Natural killer cell (primary cell): ENCODE results near the gene WSCD2. TPM values are rescaled to one million over a fixed set of nuclear protein-coding genes. Genes with fewer than 3 reads are reported as not detected.

Experiments
- ATAC-seq, 3 donors: fragments of 150-1000 bp in 2 of 3; fragments of 200-7000 bp in 1 of 3; cut with Tn5 transposase; 1 replicate in 1 of 3; 2 replicates in 2 of 3; pipeline ENCODE4 v1.10.0; 2021; ENCODE audit warnings: mild to moderate bottlenecking in 2 of 3, moderate library complexity in 2 of 3
- DNase-seq, 2 donors: peaks; one replicate each; pipeline versions ENCODE4 v3.0.0 to v3.0.0-alpha.2; 2013 to 2021; ENCODE audit warnings: mixed read lengths in 1 of 2
- H3K27ac ChIP-seq: one replicate; pipeline ENCODE4 v1.5.1; 2013; ENCODE audit warnings: mild to moderate bottlenecking, low read length
- H3K27me3 ChIP-seq: one replicate; pipeline ENCODE4 v1.6.1; 2013; ENCODE audit warnings: low read length; ENCODE audit not compliant: control insufficient read depth, insufficient read depth
- H3K36me3 ChIP-seq: one replicate; pipeline ENCODE4 v1.6.1; 2013; ENCODE audit warnings: low read length; ENCODE audit not compliant: control insufficient read depth, insufficient read depth
- H3K4me1 ChIP-seq: one replicate; pipeline ENCODE4 v1.6.1; 2013; ENCODE audit warnings: low read length; ENCODE audit not compliant: control insufficient read depth, insufficient read depth
- H3K4me3 ChIP-seq: one replicate; pipeline ENCODE4 v1.5.1; 2013; ENCODE audit warnings: low read length
- H3K9me3 ChIP-seq: one replicate; pipeline ENCODE4 v1.6.1; 2013; ENCODE audit warnings: low read length; ENCODE audit not compliant: control insufficient read depth, insufficient read depth
- H3K27ac Mint-ChIP-seq, 2 donors: one replicate each; pipeline ENCODE4 v1.8.0; 2022; ENCODE audit warnings: mild to moderate bottlenecking in 2 of 2, mixed read lengths in 2 of 2, moderate library complexity in 1 of 2
- H3K27me3 Mint-ChIP-seq, 2 donors: one replicate each; pipeline ENCODE4 v1.8.0; 2022; ENCODE audit warnings: low read depth in 2 of 2, mixed read lengths in 2 of 2
- H3K36me3 Mint-ChIP-seq: one replicate; pipeline ENCODE4 v1.8.0; 2022; ENCODE audit warnings: mixed read lengths
- H3K4me1 Mint-ChIP-seq, 2 donors: one replicate each; pipeline ENCODE4 v1.8.0; 2022; ENCODE audit warnings: mixed read lengths in 2 of 2
- H3K4me3 Mint-ChIP-seq: one replicate; pipeline ENCODE4 v1.8.0; 2022; ENCODE audit warnings: mild to moderate bottlenecking, moderate library complexity, mixed read lengths
- H3K9me3 Mint-ChIP-seq, 2 donors: one replicate each; pipeline ENCODE4 v1.8.0; 2022; ENCODE audit warnings: mixed read lengths in 2 of 2
- CTCF ChIP-seq: fragments of 200-600 bp; IDR thresholded peaks from one replicate; pipeline ENCODE4 v1.8.0; 2022; ENCODE audit warnings: antibody characterized with exemption
- WGBS: methylation state at CpG from one replicate; pipeline ENCODE4 v1.1.7; 2013; ENCODE audit warnings: missing lambda C conversion rate; ENCODE audit not compliant: insufficient coverage; 5-methylcytosine and 5-hydroxymethylcytosine counted together
- intact Hi-C: fragments of 100-400 bp; cut with micrococcal nuclease; formaldehyde crosslinking; loops from one replicate; pipeline ENCODE4 v1.14.2; 2022
- total RNA-seq, 4 donors: library from RNA; stranded (reverse); fragments of 120-200 nt in 1 of 4; gene quantifications; one replicate each; pipeline versions ENCODE4 v1.2.3 to v1.2.4, GENCODE V29; 2013 to 2022

Gene WSCD2
- total RNA-seq, 3 donors from 2014 or later (not counting 1 experiment from before 2014, with no cell fraction given), result 0.32 to 0.78 TPM; not detected in 1

- Histone ChIP-seq H3K36me3 (no peaks in the 10 kb centered on the region), H3K4me1 (peaks cover 7% of the 10 kb centered on the region), H3K9me3 (no peaks in the 10 kb centered on the region), H3K4me3 (no peak overlapping the region), H3K27me3 (no peaks in the 10 kb centered on the region), H3K27ac (no peak overlapping the region)
- ATAC-seq (no peak), DNase-seq (no peak)
- WGBS, result 95% methylated on average over 3 of the region's 3 CpGs
- Mint-ChIP-seq H3K27me3 (peaks cover 0 to 5% of the 10 kb centered on the region in 2 donors), H3K27ac (no peak overlapping the region), H3K4me1 (peaks cover 14 to 19% of the 10 kb centered on the region in 2 donors), H3K36me3 (no peaks in the 10 kb centered on the region), H3K9me3 (peaks cover 0 to 4% of the 10 kb centered on the region in 2 donors), H3K4me3 (no peak overlapping the region)
- intact Hi-C loops, result no loop called here
- TF ChIP-seq CTCF, result no peak
These were observed 109.4 kb downstream of the WSCD2 start for GRCh38 chr12:108238474-108238873.

GRCh38 chr12:108239378-108239777 is 110.3 kb downstream of the WSCD2 start:
- Histone ChIP-seq H3K36me3 (no peaks in the 10 kb centered on the region), H3K27me3 (no peaks in the 10 kb centered on the region), H3K9me3 (no peaks in the 10 kb centered on the region), H3K27ac (no peak overlapping the region), H3K4me1 (peaks cover 7% of the 10 kb centered on the region), H3K4me3 (no peak overlapping the region)
- peaks cover 10 to 17% of the 10 kb centered on the region in 2 donors for H3K4me1 Mint-ChIP-seq
- peak overlapping the region in 1 of 2 donors; percentile 81 for H3K27ac Mint-ChIP-seq
- TF ChIP-seq CTCF, result no peak
- DNase-seq (no peak), ATAC-seq (peak; percentile 51 to 83 (median 70))
- no peaks in the 10 kb centered on the region for H3K36me3 Mint-ChIP-seq
- intact Hi-C loops, result no loop called here
- peaks cover 0 to 4% of the 10 kb centered on the region in 2 donors for H3K9me3 Mint-ChIP-seq
- no peak overlapping the region for H3K4me3 Mint-ChIP-seq
- 48% methylated on average over 2 of the region's 2 CpGs for WGBS
- H3K27me3 Mint-ChIP-seq, result peaks cover 0 to 5% of the 10 kb centered on the region in 2 donors

GRCh38 chr12:108240027-108240785 is 111.1 kb downstream of the WSCD2 start:
- WGBS, result 60% methylated on average over 32 of the region's 34 CpGs
- Mint-ChIP-seq H3K27ac (no peak overlapping the region), H3K9me3 (peaks cover 0 to 4% of the 10 kb centered on the region in 2 donors), H3K27me3 (peaks cover 0 to 5% of the 10 kb centered on the region in 2 donors), H3K4me3 (no peak overlapping the region), H3K4me1 (peaks cover 10 to 17% of the 10 kb centered on the region in 2 donors), H3K36me3 (no peaks in the 10 kb centered on the region)
- Histone ChIP-seq H3K4me1 (peaks cover 7% of the 10 kb centered on the region), H3K27me3 (no peaks in the 10 kb centered on the region), H3K27ac (no peak overlapping the region), H3K36me3 (no peaks in the 10 kb centered on the region), H3K9me3 (no peaks in the 10 kb centered on the region), H3K4me3 (no peak overlapping the region)
- DNase-seq (no peak), ATAC-seq (no peak)
- intact Hi-C loops, result no loop called here
- no peak for TF ChIP-seq CTCF
